Adrenal gland (tissue), 12 donors: ENCODE measurements around the gene PRKCE. TPM values are rescaled to one million over a fixed set of nuclear protein-coding genes. Genes with fewer than 3 reads are reported as not detected.

Experiments used
- DNase-seq, 7 donors: peaks; one replicate each; pipeline ENCODE4 v3.0.0-alpha.2; 2019 to 2020
- H3K27ac ChIP-seq, 5 donors: fragments of 200-600 bp; sonication (generic) in 4 of 5; 1 replicate in 3 of 5; 2 replicates in 2 of 5; pipeline versions ENCODE4 v1.5.1 to v1.8.0; 2016 to 2020; ENCODE audit warnings: mild to moderate bottlenecking in 1 of 5
- H3K27me3 ChIP-seq: fragments of 200-600 bp; 2 replicates; pipeline ENCODE4 v1.8.0; 2021
- H3K36me3 ChIP-seq, 2 donors: fragments of 200-600 bp; replicated peaks in 1 of 2; 1 replicate in 1 of 2; 2 replicates in 1 of 2; pipeline versions ENCODE4 v1.5.1 to v1.8.0; 2018 to 2022
- H3K4me1 ChIP-seq, 2 donors: fragments of 200-600 bp; replicated peaks in 1 of 2; 1 replicate in 1 of 2; 2 replicates in 1 of 2; pipeline versions ENCODE4 v1.5.1 to v1.8.0; 2018 to 2021
- H3K4me3 ChIP-seq, 4 donors: fragments of 200-600 bp; sonication (generic) in 3 of 4; one replicate each; pipeline ENCODE4 v1.5.1; 2016 to 2018
- H3K9me3 ChIP-seq, 3 donors: fragments of 200-600 bp; sonication (generic) in 1 of 3; replicated peaks in 1 of 3; 1 replicate in 2 of 3; 2 replicates in 1 of 3; pipeline versions ENCODE4 v1.5.1 to v1.8.0; 2016 to 2021
- CTCF ChIP-seq, 6 experiments: fragments of 450-650 bp in 4 of 6; fragments of 200-600 bp in 2 of 6; sonication (generic) in 1 of 6; IDR thresholded peaks; 1 replicate in 5 of 6; 2 replicates in 1 of 6; pipeline versions ENCODE4 v1.5.1 to v1.8.0; 2016 to 2021; ENCODE audit warnings: antibody characterized with exemption in 6 of 6, mild to moderate bottlenecking in 2 of 6, moderate library complexity in 1 of 6
- POLR2A ChIP-seq, 2 donors: fragments of 450-650 bp; IDR thresholded peaks; one replicate each; pipeline ENCODE4 v1.6.1; 2017; ENCODE audit warnings: antibody characterized with exemption in 2 of 2, mild to moderate bottlenecking in 2 of 2, moderate library complexity in 1 of 2
- WGBS, 4 donors: extraction: QIAGEN DNeasy Blood & Tissue Kit in 2 of 4; methylation state at CpG; one replicate each; pipeline versions ENCODE4 v1.1.5 to v1.1.7; 2013 to 2017; 5-methylcytosine and 5-hydroxymethylcytosine counted together
- intact Hi-C, 2 donors: fragments of 100-400 bp; cut with DNase I; formaldehyde crosslinking; loops; one replicate each; pipeline versions ENCODE4 v1.14.1 to v1.15.0; 2022 to 2023
- polyA plus RNA-seq, 3 donors: library from polyadenylated mRNA; stranded (reverse); fragments of 200-250 nt in 2 of 3; fragments of 350-450 nt in 1 of 3; fragmentation: Illumina TruSeq in 1 of 3; extraction: RNeasy Lipid Tissue Mini Kit (QIAGEN cat#74804) in 1 of 3; gene quantifications; one replicate each; pipeline ENCODE4 v1.2.3, GENCODE V29; 2013 to 2014
- total RNA-seq, 9 donors: library from RNA; depleted of rRNA in 4 of 9; stranded (reverse); fragments of >200 nt in 4 of 9; fragments of 120-200 nt in 1 of 9; fragmentation: NEBNext Ultra II Directional in 1 of 9; extraction: Animal tissue kit (Norgen Biotek cat#: 25700) in 1 of 9; gene quantifications; one replicate each; pipeline versions ENCODE4 v1.1.0 to v1.2.4, GENCODE V29; 2013 to 2023
- donor health status: healthy with polysubstance abuse.
- donor health status: Bipolar disorder and iron deficiency.
- donor health status: DM: yes; HTN: yes; CAD: no.
- donor health status: DM: no; HTN: no; CAD: no.
- donor health status: DM: no; HTN: no; CAD: no.
- donor health status: DM: yes; HTN: yes; CAD: no.

PRKCE gene
- total and polyA plus RNA-seq, 12 donors, result 1.9 to 19.2 (median 8.0) TPM

- 93 to 94% (median 94%) methylated on average over 9 of the region's 9 CpGs for WGBS, 4 donors
- DNase-seq, result no peak
- Histone ChIP-seq H3K9me3 (no peaks in the 10 kb centered on the region), H3K36me3 (no peaks in the 10 kb centered on the region), H3K27ac (peak overlapping the region in 1 of 5 donors; percentile 4), H3K4me1 (peaks cover 0 to 5% of the 10 kb centered on the region in 2 donors), H3K4me3 (no peak overlapping the region), H3K27me3 (no peaks in the 10 kb centered on the region)
- TF ChIP-seq POLR2A (IDR thresholded peaks at IDR 0.05), result no peak
- TF ChIP-seq CTCF (IDR thresholded peaks at IDR 0.05), result no peak
- intact Hi-C loops, result no loop called here
Observed at GRCh38 chr2:46003903-46004473, 352.5 kb downstream of the PRKCE start.

GRCh38 chr2:46006473-46007025, 355.1 kb downstream of the PRKCE start:
- H3K4me1 ChIP-seq, result peaks cover 0 to 10% of the 10 kb centered on the region in 2 donors
- H3K27me3 ChIP-seq, result no peaks in the 10 kb centered on the region
- no peak for DNase-seq
- H3K36me3 ChIP-seq, result no peaks in the 10 kb centered on the region
- H3K27ac ChIP-seq, result no peak overlapping the region
- TF ChIP-seq POLR2A (IDR thresholded peaks at IDR 0.05), result no peak
- TF ChIP-seq CTCF (IDR thresholded peaks at IDR 0.05), result no peak
- WGBS, 4 donors, result 81 to 95% (median 94%) methylated on average over 7 of the region's 7 CpGs
- H3K9me3 ChIP-seq, result no peaks in the 10 kb centered on the region
- no peak overlapping the region for H3K4me3 ChIP-seq
- intact Hi-C loops, result loop anchor here (5.0 kb wide), 1 partner anchor 361 kb away; no protein-coding TSS in a partner anchor

GRCh38 chr2:46007412-46007811, 355.9 kb downstream of the PRKCE start:
- intact Hi-C loops, result loop anchor here (5.0 kb wide), 1 partner anchor 360 kb away; no protein-coding TSS in a partner anchor
- no peaks in the 10 kb centered on the region for H3K36me3 ChIP-seq
- 91 to 97% (median 95%) methylated on average over 11 of the region's 11 CpGs for WGBS, 4 donors
- peaks cover 0 to 10% of the 10 kb centered on the region in 2 donors for H3K4me1 ChIP-seq
- no peak overlapping the region for H3K4me3 ChIP-seq
- TF ChIP-seq POLR2A (IDR thresholded peaks at IDR 0.05) (no peak), CTCF (IDR thresholded peaks at IDR 0.05) (no peak)
- DNase-seq, result no peak
- H3K27me3 ChIP-seq, result no peaks in the 10 kb centered on the region
- no peaks in the 10 kb centered on the region for H3K9me3 ChIP-seq
- no peak overlapping the region for H3K27ac ChIP-seq

- Histone ChIP-seq H3K27ac (no peak overlapping the region), H3K36me3 (no peaks in the 10 kb centered on the region), H3K9me3 (no peaks in the 10 kb centered on the region), H3K4me1 (peaks cover 0 to 5% of the 10 kb centered on the region in 2 donors), H3K27me3 (no peaks in the 10 kb centered on the region), H3K4me3 (no peak overlapping the region)
- intact Hi-C loops, result loop anchor here (5.0 kb wide), 1 partner anchor 359 kb away; no protein-coding TSS in a partner anchor
- WGBS, 4 donors, result 68 to 75% (median 70%) methylated on average over 5 of the region's 5 CpGs
- TF ChIP-seq CTCF (IDR thresholded peaks at IDR 0.05), result no peak
- no peak for TF ChIP-seq POLR2A (IDR thresholded peaks at IDR 0.05)
- no peak for DNase-seq
Observed at GRCh38 chr2:46008091-46008870, 356.8 kb downstream of the PRKCE start.
